SK-N-SH (cell line): ENCODE measurements around the gene MAPK13.

Source experiments
- EP300 ChIP-seq, 2 experiments: IDR thresholded peaks; 2 replicates each; pipeline versions ENCODE4 v1.4.0 to v1.6.1; 2012; ENCODE audit warnings: borderline replicate concordance in 1 of 2, low read depth in 1 of 2, low read length in 1 of 2
- MEF2A ChIP-seq: IDR thresholded peaks from 2 replicates; pipeline ENCODE4 v1.4.0; 2012; ENCODE audit warnings: low read depth, borderline replicate concordance
- NFIC ChIP-seq: IDR thresholded peaks from 2 replicates; pipeline ENCODE4 v1.4.0; 2012; ENCODE audit warnings: borderline replicate concordance
- POLR2AphosphoS5 ChIP-seq: IDR thresholded peaks from 2 replicates; pipeline ENCODE4 v1.6.1; 2012; ENCODE audit warnings: low read depth, low read length
- RFX5 ChIP-seq: IDR thresholded peaks from 2 replicates; pipeline ENCODE4 v1.6.1; 2012; ENCODE audit warnings: mild to moderate bottlenecking, improper control_type of control experiment, low read length
- TCF12 ChIP-seq: IDR thresholded peaks from 2 replicates; pipeline ENCODE4 v1.4.0; 2012
- TF ChIP-seq, protein P1 (sequence below): IDR thresholded peaks from 2 replicates; pipeline ENCODE4 v1.6.1; 2012; ENCODE audit warnings: mild to moderate bottlenecking, low read depth, low read length, moderate library complexity
- TF ChIP-seq, protein P2 (sequence below): fragments of 200-600 bp; sonication (generic); IDR thresholded peaks from 2 replicates; pipeline ENCODE4 v1.6.1; 2017; ENCODE audit warnings: antibody characterized with exemption, mild to moderate bottlenecking, moderate library complexity
- TF ChIP-seq, protein P3 (sequence below): fragments of 150-350 bp; IDR thresholded peaks from 2 replicates; pipeline ENCODE4 v1.6.1; 2016; ENCODE audit warnings: mild to moderate bottlenecking, low read depth, low read length

DNA sequence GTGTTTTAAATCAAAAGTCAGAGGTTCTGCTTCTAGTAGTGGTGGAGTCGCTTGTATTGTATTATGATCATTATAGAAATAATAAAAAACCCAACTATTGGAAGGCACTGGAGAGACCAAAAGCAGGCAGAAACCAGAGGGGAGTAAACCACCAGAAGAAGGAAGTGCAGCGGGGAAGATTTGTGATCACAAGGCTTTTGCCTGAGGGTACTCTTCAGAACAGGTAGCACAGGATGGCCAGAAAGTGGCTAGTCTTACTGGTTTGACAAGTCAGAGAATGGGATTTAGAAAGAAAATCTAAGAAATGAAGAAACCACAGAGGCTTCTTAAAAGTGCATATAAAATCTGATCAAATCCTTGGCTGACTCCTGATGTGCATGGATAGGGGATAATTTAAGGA lies 24.0 kb downstream of the MAPK13 start:
- TF ChIP-seq, protein P1, sequence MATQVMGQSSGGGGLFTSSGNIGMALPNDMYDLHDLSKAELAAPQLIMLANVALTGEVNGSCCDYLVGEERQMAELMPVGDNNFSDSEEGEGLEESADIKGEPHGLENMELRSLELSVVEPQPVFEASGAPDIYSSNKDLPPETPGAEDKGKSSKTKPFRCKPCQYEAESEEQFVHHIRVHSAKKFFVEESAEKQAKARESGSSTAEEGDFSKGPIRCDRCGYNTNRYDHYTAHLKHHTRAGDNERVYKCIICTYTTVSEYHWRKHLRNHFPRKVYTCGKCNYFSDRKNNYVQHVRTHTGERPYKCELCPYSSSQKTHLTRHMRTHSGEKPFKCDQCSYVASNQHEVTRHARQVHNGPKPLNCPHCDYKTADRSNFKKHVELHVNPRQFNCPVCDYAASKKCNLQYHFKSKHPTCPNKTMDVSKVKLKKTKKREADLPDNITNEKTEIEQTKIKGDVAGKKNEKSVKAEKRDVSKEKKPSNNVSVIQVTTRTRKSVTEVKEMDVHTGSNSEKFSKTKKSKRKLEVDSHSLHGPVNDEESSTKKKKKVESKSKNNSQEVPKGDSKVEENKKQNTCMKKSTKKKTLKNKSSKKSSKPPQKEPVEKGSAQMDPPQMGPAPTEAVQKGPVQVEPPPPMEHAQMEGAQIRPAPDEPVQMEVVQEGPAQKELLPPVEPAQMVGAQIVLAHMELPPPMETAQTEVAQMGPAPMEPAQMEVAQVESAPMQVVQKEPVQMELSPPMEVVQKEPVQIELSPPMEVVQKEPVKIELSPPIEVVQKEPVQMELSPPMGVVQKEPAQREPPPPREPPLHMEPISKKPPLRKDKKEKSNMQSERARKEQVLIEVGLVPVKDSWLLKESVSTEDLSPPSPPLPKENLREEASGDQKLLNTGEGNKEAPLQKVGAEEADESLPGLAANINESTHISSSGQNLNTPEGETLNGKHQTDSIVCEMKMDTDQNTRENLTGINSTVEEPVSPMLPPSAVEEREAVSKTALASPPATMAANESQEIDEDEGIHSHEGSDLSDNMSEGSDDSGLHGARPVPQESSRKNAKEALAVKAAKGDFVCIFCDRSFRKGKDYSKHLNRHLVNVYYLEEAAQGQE: no peak
- TF ChIP-seq MEF2A (no peak), NFIC (no peak), RFX5 (no peak), TCF12 (no peak), POLR2AphosphoS5 (no peak), EP300 (IDR thresholded peaks at IDR 0.05; ENCODE audit: borderline replicate concordance in 1 of 2, low read depth in 1 of 2, low read length in 1 of 2) (no peak)
- TF ChIP-seq, protein P2, sequence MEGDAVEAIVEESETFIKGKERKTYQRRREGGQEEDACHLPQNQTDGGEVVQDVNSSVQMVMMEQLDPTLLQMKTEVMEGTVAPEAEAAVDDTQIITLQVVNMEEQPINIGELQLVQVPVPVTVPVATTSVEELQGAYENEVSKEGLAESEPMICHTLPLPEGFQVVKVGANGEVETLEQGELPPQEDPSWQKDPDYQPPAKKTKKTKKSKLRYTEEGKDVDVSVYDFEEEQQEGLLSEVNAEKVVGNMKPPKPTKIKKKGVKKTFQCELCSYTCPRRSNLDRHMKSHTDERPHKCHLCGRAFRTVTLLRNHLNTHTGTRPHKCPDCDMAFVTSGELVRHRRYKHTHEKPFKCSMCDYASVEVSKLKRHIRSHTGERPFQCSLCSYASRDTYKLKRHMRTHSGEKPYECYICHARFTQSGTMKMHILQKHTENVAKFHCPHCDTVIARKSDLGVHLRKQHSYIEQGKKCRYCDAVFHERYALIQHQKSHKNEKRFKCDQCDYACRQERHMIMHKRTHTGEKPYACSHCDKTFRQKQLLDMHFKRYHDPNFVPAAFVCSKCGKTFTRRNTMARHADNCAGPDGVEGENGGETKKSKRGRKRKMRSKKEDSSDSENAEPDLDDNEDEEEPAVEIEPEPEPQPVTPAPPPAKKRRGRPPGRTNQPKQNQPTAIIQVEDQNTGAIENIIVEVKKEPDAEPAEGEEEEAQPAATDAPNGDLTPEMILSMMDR: no peak
- TF ChIP-seq, protein P3, sequence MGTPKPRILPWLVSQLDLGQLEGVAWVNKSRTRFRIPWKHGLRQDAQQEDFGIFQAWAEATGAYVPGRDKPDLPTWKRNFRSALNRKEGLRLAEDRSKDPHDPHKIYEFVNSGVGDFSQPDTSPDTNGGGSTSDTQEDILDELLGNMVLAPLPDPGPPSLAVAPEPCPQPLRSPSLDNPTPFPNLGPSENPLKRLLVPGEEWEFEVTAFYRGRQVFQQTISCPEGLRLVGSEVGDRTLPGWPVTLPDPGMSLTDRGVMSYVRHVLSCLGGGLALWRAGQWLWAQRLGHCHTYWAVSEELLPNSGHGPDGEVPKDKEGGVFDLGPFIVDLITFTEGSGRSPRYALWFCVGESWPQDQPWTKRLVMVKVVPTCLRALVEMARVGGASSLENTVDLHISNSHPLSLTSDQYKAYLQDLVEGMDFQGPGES: no peak
